GM23338 (cell line): ENCODE data around the gene KAZN.

Experiments used
- EZH2phosphoT487 ChIP-seq: fragments of 200-600 bp; sonication (generic); IDR thresholded peaks from one replicate; pipeline ENCODE4 v1.8.1; 2018; ENCODE audit warnings: antibody characterized with exemption; ENCODE audit not compliant: unreplicated experiment
- TF ChIP-seq, protein P1 (sequence below), 2 experiments: fragments of 200-600 bp in 1 of 2; sonication (generic) in 1 of 2; conservative IDR thresholded peaks; 2 replicates each; pipeline versions ENCODE4 v1.5.1 to v1.6.1; 2016 to 2017; ENCODE audit warnings: antibody characterized with exemption in 2 of 2, low read depth in 2 of 2, mild to moderate bottlenecking in 2 of 2, moderate library complexity in 1 of 2

DNA sequence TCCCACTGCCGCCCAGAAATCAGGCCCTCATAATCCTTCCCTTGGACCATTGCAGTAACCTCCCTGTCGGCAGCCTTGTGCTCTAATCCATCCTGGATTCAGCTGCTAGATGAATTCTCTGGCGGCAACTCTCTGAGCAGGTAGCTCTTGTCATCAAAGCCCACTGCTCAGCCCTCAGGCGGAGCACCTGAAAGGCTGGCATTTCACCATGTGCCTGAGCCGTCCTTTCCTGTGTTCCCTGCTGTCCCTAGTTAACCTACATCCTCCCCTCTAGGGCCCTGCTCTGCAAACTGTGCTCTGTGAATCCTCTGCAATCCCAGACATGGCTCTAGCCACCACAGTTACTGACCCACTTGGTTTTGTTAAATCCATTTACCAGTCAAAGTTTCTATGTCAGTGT lies 118.0 kb downstream of the KAZN start:
- TF ChIP-seq, protein P1, sequence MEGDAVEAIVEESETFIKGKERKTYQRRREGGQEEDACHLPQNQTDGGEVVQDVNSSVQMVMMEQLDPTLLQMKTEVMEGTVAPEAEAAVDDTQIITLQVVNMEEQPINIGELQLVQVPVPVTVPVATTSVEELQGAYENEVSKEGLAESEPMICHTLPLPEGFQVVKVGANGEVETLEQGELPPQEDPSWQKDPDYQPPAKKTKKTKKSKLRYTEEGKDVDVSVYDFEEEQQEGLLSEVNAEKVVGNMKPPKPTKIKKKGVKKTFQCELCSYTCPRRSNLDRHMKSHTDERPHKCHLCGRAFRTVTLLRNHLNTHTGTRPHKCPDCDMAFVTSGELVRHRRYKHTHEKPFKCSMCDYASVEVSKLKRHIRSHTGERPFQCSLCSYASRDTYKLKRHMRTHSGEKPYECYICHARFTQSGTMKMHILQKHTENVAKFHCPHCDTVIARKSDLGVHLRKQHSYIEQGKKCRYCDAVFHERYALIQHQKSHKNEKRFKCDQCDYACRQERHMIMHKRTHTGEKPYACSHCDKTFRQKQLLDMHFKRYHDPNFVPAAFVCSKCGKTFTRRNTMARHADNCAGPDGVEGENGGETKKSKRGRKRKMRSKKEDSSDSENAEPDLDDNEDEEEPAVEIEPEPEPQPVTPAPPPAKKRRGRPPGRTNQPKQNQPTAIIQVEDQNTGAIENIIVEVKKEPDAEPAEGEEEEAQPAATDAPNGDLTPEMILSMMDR (conservative IDR thresholded peaks at IDR 0.05; ENCODE audit: low read depth in 2 of 2) = no peak
- no peak for TF ChIP-seq EZH2phosphoT487
